CD4-positive, alpha-beta T cell treated with Interleukin-2 at 100 ng/mL for 4 hours (primary cell): Measurements from ENCODE around the gene NUP210L.

Source experiments
- DNase-seq: peaks from one replicate; pipeline ENCODE4 v3.0.0-alpha.2; 2020; ENCODE audit warnings: low spot score

NUP210L gene

GRCh38 chr1:153944005-153944826 lies 210.7 kb downstream of the NUP210L start:
- peak; percentile 29 for DNase-seq

- DNase-seq = no peak
These were observed 211.9 kb downstream of the NUP210L start for GRCh38 chr1:153942766-153943549.
